Left renal pelvis (tissue), 4 donors: Measurements from ENCODE around the gene SLC9A8. TPM values are rescaled to one million over a fixed set of nuclear protein-coding genes. Genes with fewer than 3 reads are reported as not detected.
"Not testable (repeated sequence)": the region's sequence is repeated elsewhere in the genome, so short reads cannot be mapped to it uniquely, and the experiment has no call there.

Source experiments
- DNase-seq, 4 donors: peaks; one replicate each; pipeline ENCODE4 v3.0.0-alpha.2; 2013; ENCODE audit warnings: low read depth in 4 of 4, low spot score in 3 of 4
- polyA plus RNA-seq, 4 donors: library from polyadenylated mRNA; unstranded; fragments of 120-200 nt; gene quantifications; one replicate each; pipeline ENCODE4 v1.2.1, GENCODE V29; 2013; ENCODE audit not compliant: insufficient read length in 4 of 4

Gene SLC9A8
- polyA plus RNA-seq, 4 donors, result 4.5 to 11.2 (median 8.6) TPM

- no peak for DNase-seq
These were observed 26.4 kb upstream of the SLC9A8 start for GRCh38 chr20:49786196-49786595.

- no peak for DNase-seq
These were observed 25.8 kb upstream of the SLC9A8 start for GRCh38 chr20:49786668-49787370.

- no peak for DNase-seq
These were observed 25.0 kb upstream of the SLC9A8 start for GRCh38 chr20:49787371-49788357.

GRCh38 chr20:49790077-49790798 lies 22.4 kb upstream of the SLC9A8 start:
- no peak for DNase-seq

GRCh38 chr20:49791165-49791564 lies 21.5 kb upstream of the SLC9A8 start:
- no peak for DNase-seq

DNA sequence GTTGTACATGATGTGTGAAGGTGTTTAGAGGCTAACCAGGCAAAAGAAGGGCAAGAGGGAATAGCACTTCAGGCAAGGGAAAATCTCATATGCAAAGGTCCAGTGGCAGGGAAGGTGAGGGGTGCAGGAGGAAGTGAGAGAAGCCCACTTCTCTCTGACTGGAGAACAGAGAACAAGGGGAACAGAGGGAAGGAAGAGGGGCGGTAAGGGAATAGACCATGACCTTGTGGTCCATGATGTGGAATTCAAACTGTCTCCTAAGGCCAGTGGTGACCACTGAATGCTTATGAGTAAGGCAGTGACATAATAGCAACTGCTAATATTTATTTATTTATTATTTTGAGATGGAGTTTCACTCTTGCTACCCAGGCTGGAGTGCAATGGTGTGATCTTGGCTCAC lies 20.6 kb upstream of the SLC9A8 start:
- no peak for DNase-seq

- no peak for DNase-seq
These were observed 20.0 kb upstream of the SLC9A8 start for GRCh38 chr20:49792611-49793010.

DNA sequence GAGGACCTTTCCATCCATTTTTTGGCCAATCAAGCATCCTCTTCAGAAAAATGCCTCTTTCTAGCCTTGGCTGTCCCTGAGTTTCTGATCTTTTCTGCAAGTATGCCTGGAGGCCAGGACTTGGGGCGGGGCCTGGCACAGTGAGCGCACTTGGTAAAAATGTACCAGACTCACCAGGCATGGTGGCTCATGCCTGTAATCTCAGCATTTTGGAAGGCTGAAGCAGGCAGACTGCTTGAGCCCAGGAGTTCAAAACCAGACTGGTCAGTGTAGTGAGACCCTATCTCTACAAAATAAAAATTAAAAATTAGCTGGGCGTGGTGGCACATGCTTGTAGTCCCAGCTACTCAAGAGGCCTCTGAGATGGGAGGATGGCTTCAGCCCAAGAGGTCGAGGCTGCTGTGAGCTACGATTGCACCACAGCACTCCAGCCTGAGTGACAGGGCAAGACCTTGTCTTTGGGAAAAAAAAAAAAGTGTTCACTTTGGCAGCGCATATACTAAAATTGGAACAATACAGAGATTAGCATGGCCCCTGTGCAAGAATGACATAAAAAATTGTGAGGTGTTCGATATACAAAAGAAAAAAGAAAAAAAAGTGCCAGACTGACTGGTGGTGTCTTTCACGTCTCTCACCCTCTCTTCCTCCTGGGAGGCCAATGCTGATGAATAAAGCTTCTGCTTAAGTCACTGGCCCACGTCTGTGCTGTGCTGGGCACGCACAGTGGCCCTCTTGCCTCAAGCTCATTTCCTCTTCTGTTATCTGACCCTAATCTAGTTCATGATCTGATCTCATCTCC lies 18.1 kb upstream of the SLC9A8 start:
- DNase-seq, result no peak

DNA sequence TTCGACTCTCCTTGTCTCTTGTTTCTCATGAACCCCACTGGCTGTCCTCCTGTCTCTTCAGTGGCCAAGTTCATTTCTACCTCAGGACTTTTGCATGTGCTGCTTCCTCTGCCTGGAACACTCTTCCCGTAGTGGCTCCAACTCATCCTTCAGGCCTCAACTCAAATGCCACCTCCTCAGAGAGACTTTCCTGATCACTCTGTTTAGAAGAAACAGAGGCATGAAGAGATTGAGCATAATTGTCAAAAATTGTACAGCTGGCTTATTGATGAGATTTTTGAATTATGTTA lies 17.5 kb upstream of the SLC9A8 start:
- DNase-seq, result no peak

GRCh38 chr20:49796600-49797343 lies 15.9 kb upstream of the SLC9A8 start:
- DNase-seq, result no peak

DNA sequence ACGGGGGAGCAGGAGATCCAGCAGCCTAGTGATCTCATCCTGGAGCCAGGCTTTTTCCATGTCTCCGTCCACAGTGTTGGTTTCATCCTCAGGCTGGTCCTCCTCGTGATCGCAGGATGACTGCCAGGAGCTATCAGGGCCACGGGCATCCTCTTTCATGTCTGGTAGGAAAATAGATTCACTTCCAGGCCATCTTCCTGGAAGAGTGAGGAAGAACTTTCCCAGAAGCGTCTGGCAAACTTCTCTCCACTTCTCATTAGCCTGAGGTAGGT lies 15.3 kb upstream of the SLC9A8 start:
- DNase-seq, result no peak

GRCh38 chr20:49798718-49799117 lies 13.9 kb upstream of the SLC9A8 start:
- DNase-seq, result no peak

GRCh38 chr20:49799698-49800097 lies 12.9 kb upstream of the SLC9A8 start:
- DNase-seq, result no peak

DNA sequence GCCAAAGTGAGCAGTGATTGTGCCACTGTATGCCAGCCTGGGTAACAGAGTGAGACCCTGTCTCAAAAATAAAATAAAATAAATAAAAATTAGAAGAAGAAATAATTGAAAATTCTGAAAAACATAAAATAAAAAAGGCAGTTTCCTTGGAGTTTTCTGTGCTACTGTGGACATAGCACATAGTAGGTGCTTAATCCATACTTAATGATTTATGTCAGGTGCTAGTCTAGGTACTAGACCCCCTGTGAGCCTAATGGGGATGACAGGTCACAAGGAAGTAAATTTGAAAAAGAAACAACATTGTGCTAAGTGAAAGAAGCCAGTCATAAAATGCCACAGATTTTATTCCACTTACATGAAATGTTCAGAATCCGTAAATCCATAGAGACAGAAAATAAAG lies 9.2 kb upstream of the SLC9A8 start:
- no peak for DNase-seq

DNA sequence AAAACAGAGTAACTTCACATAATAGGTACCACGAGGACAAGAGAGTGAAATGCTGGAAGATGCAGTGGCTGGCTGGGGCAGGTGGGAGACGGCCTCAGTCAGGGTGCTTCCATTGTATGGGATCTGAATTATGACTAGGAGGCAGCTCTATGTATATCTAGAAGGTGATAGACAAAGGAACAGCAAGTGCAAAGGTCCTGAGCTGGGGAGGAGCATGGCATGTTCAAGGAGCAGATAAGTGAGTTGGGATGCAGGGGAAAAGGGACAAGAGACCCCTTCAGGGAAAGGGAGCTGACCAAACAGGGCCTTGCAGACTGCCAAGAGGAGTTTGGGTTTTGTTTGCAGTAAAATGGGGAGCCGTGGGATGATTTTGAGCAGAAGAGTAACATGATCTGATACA lies 8.3 kb upstream of the SLC9A8 start:
- no peak for DNase-seq

DNA sequence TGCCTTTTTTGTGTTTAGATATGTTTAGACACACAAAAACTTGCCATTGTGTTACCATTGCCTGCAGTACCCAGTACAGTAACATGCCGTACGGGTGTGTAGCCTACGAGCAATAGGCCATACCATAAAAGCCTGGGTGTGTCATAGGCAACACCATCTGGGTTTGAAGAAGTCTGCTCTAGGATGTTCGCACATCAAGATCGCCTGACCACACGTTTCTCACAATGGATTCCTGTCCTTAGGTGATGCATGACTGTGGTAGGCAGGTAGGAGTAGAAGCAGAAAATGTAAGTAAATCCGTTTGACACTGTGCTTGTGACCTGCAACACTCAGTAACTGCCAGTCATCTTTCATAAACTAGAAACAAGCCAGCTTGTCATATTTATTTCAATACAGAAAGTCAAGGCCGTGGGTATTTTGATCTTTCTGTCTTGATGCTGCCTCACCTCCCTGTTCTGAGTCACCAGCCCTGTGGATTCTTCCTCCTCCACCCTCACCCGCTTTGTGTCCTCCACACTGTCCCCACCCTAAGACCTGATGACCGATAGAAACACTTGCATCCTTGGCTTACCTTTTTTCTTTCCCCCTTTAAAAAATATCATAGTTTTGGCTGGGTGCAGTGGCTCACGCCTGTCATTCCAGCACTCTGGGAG lies 7.3 kb upstream of the SLC9A8 start:
- DNase-seq, result not testable (repeated sequence)

- no peak for DNase-seq
These were observed 3.9 kb upstream of the SLC9A8 start for GRCh38 chr20:49808753-49809152.

- DNase-seq, result no peak
These were observed 2.7 kb upstream of the SLC9A8 start for GRCh38 chr20:49809803-49810359.

DNA sequence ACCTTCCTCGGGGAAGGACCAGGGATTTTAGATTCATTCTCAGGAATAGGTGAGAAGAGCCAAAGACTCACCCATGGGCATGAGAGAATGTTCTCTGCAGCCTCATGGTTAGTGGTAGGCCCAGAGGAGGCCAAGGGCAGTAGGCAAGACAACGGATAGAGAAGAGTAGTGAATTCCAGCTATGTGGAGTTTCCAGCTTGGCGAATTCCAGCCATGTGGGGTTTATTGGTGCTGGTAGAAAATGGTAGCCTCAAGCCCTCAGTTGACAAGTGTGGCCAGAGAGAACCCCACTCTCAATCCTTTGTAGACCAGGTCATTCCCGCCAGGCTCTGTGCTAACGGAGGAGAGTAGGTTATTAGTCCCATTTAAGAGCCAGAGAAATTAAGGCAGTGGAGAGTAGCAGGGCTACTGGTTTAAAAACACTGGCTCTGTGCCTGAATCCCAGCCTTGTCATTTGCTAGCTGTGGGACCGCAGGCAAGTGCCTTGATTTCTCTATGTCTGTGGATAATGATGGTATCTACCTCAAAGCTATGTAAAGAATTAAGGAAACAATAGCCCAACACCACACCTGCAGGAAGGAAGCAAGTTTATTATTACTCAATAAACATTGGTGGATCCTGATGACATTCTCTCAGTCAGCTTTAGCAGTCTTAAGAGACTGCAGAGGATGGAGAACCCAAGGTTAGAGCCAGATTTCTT lies 2.0 kb upstream of the SLC9A8 start:
- DNase-seq, result no peak
